NCI-H2081 (cell line): ENCODE data around the gene IL23R.
"Not testable (repeated sequence)": the region's sequence is repeated elsewhere in the genome, so short reads cannot be mapped to it uniquely, and the experiment has no call there.

Experiments
- DNase-seq, 2 experiments: peaks; one replicate each; lab custom pipeline; 2025; lab: John Stamatoyannopoulos, UW

The IL23R gene

GRCh38 chr1:67192902-67193301 is 26.6 kb downstream of the IL23R start:
- no peak for DNase-seq

DNA sequence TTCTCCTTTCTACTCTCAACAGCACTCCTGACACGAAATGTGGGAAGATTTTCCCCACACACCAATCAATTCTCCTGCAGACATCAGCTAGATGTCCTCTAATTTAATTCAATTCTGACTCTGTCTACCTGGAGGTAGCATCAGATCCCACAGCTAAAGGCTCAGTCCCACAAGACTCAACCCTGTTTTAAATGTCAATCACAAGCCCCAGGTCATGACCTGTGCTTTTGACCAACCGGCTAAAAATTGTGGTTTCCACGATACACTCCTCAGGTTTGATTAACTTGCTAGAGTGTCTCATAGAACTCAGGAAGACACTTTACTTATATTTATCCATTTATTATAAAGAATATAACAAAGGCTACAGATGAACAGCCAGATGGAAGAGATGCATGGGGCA is 27.4 kb downstream of the IL23R start:
- DNase-seq, result no peak

- DNase-seq, result no peak
Observed at GRCh38 chr1:67194209-67194863, 28.1 kb downstream of the IL23R start.

- DNase-seq, result no peak
Observed at GRCh38 chr1:67200755-67201154, 34.5 kb downstream of the IL23R start.

DNA sequence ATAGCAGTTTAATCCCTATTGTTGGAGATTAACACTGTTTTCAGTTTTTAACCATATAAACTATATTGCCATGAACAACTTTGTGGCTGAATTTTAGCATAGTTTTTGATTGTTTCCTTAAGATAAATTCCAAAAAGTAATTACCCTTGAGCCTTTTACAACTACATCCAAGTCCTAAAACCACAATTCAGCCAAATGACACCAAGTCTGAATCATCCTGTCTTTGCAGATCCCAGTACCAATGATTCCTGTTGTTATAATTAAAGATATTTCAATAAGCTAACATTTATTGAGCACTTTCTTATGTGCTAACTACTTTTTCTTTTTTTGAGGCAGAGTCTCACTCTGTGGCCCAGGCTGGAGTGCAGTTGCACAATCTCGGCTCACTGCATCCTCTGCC is 35.6 kb downstream of the IL23R start:
- DNase-seq, result no peak

GRCh38 chr1:67204298-67204980 is 38.2 kb downstream of the IL23R start:
- DNase-seq, result no peak

DNA sequence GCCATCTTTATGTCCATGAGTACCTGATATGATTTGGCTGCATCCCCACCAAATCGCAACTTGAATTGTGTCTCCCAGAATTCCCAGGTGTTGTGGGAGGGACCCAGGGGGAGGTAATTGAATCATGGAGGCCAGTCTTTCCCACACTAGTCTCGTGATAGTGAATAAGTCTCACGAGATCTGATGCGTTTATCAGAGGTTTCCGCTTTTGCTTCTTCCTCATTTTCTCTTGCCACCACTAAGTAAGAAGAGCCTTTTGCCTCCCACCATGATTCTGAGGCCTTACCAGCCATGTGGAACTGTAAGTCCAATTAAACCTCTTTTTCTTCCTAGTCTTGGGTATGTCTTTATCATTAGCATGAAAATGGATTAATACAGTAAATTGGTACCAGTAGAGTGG is 41.1 kb downstream of the IL23R start:
- not testable (repeated sequence) for DNase-seq

GRCh38 chr1:67208217-67208616 is 42.0 kb downstream of the IL23R start:
- no peak for DNase-seq

GRCh38 chr1:67209521-67209920 is 43.3 kb downstream of the IL23R start:
- no peak for DNase-seq

DNA sequence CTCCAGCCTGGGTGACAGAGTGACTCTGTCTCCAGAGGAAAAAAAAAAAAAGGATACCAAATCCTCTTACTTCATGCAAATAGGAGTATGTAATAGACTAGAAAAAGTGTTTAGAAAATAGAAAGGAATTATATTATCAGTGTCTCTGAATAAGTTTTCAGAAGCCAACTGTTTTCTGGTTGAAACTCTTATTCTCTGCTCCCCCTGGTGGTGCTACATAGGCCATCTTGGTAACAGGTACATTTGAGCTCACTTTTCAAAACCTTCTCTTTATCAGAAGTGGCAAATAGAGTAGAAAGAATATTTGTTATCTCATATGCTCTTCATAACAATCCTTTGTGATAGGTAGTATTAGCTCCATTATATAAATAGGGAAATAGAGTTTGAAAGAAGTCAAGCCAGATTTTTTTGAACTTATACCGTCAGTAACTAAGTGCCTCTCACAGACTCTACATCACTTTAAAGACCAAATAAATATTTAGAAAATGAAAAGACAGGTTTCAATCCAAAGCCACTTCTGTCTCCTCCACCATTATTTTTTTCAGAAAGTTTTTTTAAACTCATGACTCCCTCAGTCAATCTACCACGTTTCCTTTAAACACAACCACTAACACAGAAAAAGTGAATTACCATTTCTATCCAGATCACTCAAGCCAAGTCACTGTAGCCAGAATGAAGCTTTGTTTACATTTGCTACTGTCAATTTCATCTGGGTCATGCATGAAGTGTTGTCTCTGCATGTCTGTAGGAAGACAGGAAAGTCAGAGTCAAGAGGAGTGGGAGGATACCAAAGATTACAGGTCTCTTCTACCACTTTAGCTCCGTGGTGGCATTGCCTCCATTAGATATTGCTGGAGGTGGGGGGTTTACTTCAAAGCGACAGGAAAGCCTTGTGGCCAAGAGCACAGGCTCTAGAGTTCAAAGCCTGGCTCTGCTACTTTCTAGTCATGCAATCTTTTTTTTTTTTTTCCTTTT is 45.6 kb downstream of the IL23R start:
- DNase-seq, result peak in 1 of 2 experiments; percentile 28

- DNase-seq, result no peak
Observed at GRCh38 chr1:67213164-67213563, 46.9 kb downstream of the IL23R start.

DNA sequence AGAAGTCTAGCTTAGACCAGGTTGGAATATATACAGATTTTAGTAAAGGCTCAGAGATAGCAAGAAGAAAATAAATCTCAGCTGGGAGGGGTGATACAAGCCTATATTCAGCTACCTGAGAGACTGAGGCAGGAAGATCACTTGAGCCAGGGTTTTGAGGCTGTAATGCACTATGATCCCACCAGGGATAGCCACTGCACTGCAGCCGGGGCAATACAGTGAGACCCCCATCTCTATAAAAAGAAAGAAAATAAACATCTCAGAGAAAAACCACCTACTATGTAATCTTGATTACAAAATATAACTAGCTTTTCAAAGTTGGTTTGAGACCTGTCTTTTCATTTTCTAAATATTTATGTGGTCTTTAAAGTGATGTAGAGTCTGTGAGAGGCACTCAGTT is 47.7 kb downstream of the IL23R start:
- DNase-seq, result no peak

DNA sequence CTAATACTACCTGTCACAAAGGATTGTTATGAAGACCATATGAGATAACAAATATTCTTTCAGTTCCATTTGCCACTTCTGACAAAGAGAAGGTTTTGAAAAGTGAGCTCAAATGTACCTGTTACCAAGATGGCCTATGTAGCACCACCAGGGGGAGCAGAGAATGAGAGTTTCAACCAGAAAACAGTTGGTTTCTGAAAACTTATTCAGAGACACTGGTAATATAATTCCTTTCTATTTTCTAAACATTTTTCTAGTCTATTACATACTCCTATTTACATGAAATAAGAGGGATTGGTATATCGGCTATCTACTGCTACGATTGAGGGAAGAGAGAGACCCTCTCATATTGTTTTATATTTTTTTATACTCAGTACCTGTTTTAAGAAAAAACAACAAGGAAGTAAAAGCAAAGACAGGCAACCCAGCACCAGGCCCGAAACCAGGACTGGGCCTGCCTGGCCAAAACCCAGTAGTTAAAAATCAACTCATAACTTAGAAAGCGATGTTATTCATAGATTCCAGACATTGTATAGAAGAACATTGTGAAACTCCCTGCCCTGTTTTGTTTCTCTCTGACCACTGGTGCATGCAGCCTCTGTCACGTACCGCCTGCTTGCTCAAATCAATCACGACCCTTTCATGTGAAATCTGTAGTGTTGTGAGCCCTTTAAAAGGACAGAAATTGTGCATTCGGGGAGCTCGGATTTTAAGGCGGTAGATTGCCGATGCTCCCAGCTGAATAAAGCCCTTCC is 48.3 kb downstream of the IL23R start:
- DNase-seq, result no peak

- no peak for DNase-seq
Observed at GRCh38 chr1:67216401-67216800, 50.1 kb downstream of the IL23R start.

- no peak for DNase-seq
Observed at GRCh38 chr1:67217417-67217816, 51.2 kb downstream of the IL23R start.

DNA sequence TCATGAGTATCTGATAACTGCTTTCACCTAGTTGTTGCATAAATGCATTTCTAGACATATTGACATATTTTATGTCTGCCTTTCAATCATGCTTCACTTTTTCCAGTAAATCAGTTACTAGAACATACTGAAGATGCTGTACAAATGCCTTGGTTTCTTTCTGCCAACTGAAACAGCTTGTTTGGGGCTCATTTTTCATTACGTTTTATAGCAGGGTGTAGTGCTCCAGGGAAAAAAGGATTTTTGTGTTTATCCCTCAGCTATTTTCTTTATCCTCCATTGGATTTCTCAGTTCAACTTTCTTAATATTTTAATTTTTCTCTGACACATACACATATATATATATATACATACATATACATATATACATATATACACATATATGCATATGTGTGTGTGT is 51.7 kb downstream of the IL23R start:
- no peak for DNase-seq

DNA sequence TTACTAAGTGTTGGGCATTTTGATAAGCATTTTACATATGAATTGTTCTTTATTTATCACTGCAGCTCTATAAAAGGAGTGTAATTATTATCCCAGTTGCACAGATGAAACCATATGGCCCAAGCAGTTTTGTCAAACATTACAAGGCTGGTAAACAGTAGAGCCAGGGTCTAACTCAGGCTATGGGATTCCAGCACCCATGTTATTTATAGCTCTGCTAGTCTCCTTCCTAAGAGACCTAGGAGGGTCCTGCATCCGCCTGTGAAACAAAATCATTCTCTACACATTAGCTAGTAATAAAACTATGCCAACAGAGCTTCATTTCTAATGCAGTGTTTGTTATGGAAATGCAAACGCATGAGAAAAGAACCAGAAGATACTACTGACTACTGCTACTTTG is 58.6 kb downstream of the IL23R start:
- no peak for DNase-seq

DNA sequence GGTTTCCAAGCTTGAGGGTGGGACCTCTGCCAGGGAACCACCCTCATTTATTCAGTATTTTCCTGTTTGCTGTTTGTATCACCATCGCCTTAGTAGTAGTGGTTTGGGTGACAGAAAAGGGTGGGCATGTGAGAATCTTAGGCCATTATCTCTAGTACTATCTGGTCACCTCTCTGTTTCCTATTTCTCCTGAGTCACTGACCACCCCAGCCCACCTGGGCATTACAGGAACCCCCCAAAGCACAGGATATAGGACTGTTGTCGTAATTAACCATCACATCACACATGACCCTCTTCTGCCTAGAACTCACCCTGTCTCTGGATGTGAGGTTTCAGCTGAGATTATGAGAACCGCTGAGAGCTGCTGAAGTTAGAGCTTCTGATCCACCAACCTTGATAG is 60.4 kb downstream of the IL23R start:
- DNase-seq, result no peak

- no peak for DNase-seq
Observed at GRCh38 chr1:67227196-67227595, 60.9 kb downstream of the IL23R start.

- no peak for DNase-seq
Observed at GRCh38 chr1:67228791-67229190, 62.5 kb downstream of the IL23R start.

DNA sequence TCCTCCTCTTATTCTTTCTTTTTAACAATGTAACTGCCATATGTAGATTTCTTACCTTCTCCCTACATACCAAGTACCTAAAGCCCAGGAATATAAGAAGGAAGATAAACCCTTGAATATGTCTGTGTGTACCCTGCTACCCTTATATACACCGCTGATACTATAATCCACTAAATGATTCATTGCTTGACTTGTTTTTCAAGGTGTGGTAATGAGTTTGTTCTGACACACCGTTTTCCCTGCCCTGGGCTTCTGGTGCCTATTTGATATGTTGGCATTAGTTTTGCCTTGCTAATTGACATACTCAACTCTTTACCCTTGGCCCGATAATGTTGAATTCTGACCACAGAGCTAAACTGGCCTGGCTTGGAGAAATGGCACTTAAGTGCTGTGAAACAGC is 64.3 kb downstream of the IL23R start:
- DNase-seq, result no peak

DNA sequence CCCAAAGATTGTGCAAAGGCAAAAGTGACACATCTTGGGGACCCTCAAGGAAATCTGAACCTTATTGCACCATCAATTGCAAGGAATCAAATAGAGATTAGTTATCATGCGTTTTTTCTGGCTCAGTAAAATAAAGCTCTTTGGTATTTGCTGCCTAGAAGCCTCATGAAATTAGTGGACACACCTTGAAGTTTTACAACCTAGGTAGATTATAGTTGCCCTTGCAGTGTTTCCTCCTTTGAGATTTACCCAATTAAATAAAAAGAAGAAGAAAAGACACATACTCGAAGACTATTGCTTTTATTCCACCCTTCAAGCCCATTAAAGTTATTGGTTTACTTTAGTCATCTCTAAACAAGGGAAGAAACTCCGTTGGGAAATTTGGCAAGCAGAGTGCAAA is 70.0 kb downstream of the IL23R start:
- no peak for DNase-seq
